Epithelial cell of esophagus (primary cell): ENCODE data around the gene NAALADL1.
A peak's percentile ranks its signal among the peaks of the same experiment; 100 is the strongest.

ENCODE experiments used
- DNase-seq: peaks from one replicate; pipeline ENCODE4 v3.0.0; 2010; ENCODE audit warnings: low read depth
- H3K4me3 ChIP-seq: 2 replicates; pipeline ENCODE4 v1.5.1; 2011; ENCODE audit warnings: mild to moderate bottlenecking, low read length, control low read depth
- CTCF ChIP-seq: IDR thresholded peaks from 2 replicates; pipeline ENCODE4 v1.5.1; 2011; ENCODE audit warnings: low read depth, mild to moderate bottlenecking, low read length, control low read depth, inconsistent platforms; ENCODE audit not compliant: insufficient read depth; ENCODE audit errors: missing control alignments

NAALADL1 gene

GRCh38 chr11:65083134-65083833 lies 24.9 kb upstream of the NAALADL1 start:
- peak overlapping the region; percentile 98 for H3K4me3 ChIP-seq
- TF ChIP-seq CTCF = no peak
- DNase-seq = no peak

GRCh38 chr11:65078786-65079342 lies 20.5 kb upstream of the NAALADL1 start:
- no peak for DNase-seq
- no peak overlapping the region for H3K4me3 ChIP-seq
- TF ChIP-seq CTCF = no peak

GRCh38 chr11:65078151-65078550 lies 19.8 kb upstream of the NAALADL1 start:
- no peak overlapping the region for H3K4me3 ChIP-seq
- peak; percentile 83 for TF ChIP-seq CTCF
- DNase-seq = peak; percentile 67

- DNase-seq = peak; percentile 14
- no peak for TF ChIP-seq CTCF
- H3K4me3 ChIP-seq = no peak overlapping the region
Measured at GRCh38 chr11:65077451-65077850, 19.1 kb upstream of the NAALADL1 start.

GRCh38 chr11:65072631-65072966 lies 14.2 kb upstream of the NAALADL1 start:
- TF ChIP-seq CTCF = no peak
- no peak for DNase-seq
- H3K4me3 ChIP-seq = no peak overlapping the region

- no peak for TF ChIP-seq CTCF
- no peak overlapping the region for H3K4me3 ChIP-seq
- no peak for DNase-seq
Measured at GRCh38 chr11:65071907-65072630, 13.7 kb upstream of the NAALADL1 start.

- no peak for TF ChIP-seq CTCF
- H3K4me3 ChIP-seq = no peak overlapping the region
- DNase-seq = peak; percentile 52
Measured at GRCh38 chr11:65069217-65069616, 10.9 kb upstream of the NAALADL1 start.
